Measurements from ENCODE around the gene TECTB.

TECTB gene

GRCh38 chr10:112260831-112261230 lies 22.4 kb upstream of the TECTB start:
- H3K4me2 ChIP-seq, result no peak overlapping the region
- no peaks in the 10 kb centered on the region for H3K27me3 ChIP-seq (ENCODE audit: insufficient read depth, low read depth)
- no peak overlapping the region for H3K4me3 ChIP-seq (IDR thresholded peaks at IDR 0.05; ENCODE audit: insufficient read depth, low read depth, low read length)
- TF ChIP-seq CTCF (conservative IDR thresholded peaks at IDR 0.05; ENCODE audit: low read depth, low read length), result no peak
- H3K4me1 ChIP-seq (ENCODE audit: low read depth, poor library complexity, severe bottlenecking), result no peaks in the 10 kb centered on the region
- H3K36me3 ChIP-seq (ENCODE audit: insufficient read depth), result no peaks in the 10 kb centered on the region
- no peaks in the 10 kb centered on the region for H3K79me2 ChIP-seq (ENCODE audit: insufficient read depth, low read depth)
- H4K20me1 ChIP-seq (ENCODE audit: insufficient read depth), result no peaks in the 10 kb centered on the region
- no peak overlapping the region for H3K9ac ChIP-seq
- no peak overlapping the region for H2AFZ ChIP-seq (ENCODE audit: low read depth)
- no peak overlapping the region for H3K27ac ChIP-seq

GRCh38 chr10:112261281-112261822 lies 21.8 kb upstream of the TECTB start:
- H3K27ac ChIP-seq, result no peak overlapping the region
- no peaks in the 10 kb centered on the region for H3K79me2 ChIP-seq (ENCODE audit: insufficient read depth, low read depth)
- no peak overlapping the region for H3K9ac ChIP-seq

GRCh38 chr10:112262546-112262945 lies 20.7 kb upstream of the TECTB start:
- no peaks in the 10 kb centered on the region for H3K27me3 ChIP-seq (ENCODE audit: insufficient read depth, low read depth)
- no peak overlapping the region for H3K4me2 ChIP-seq
- no peaks in the 10 kb centered on the region for H3K4me1 ChIP-seq (ENCODE audit: low read depth, poor library complexity, severe bottlenecking)
- no peak overlapping the region for H3K9ac ChIP-seq
- H3K27ac ChIP-seq, result no peak overlapping the region
- TF ChIP-seq CTCF (conservative IDR thresholded peaks at IDR 0.05; ENCODE audit: low read depth, low read length), result no peak
- no peaks in the 10 kb centered on the region for H3K36me3 ChIP-seq (ENCODE audit: insufficient read depth)
- H2AFZ ChIP-seq (ENCODE audit: low read depth), result no peak overlapping the region
- no peaks in the 10 kb centered on the region for H4K20me1 ChIP-seq (ENCODE audit: insufficient read depth)
- H3K79me2 ChIP-seq (ENCODE audit: insufficient read depth, low read depth), result no peaks in the 10 kb centered on the region
- H3K4me3 ChIP-seq (IDR thresholded peaks at IDR 0.05; ENCODE audit: insufficient read depth, low read depth, low read length), result no peak overlapping the region

More at GRCh38 chr10:112261281-112261822, 21.8 kb upstream of the TECTB start:
- Histone ChIP-seq H3K36me3 (ENCODE audit: insufficient read depth) (no peaks in the 10 kb centered on the region), H2AFZ (ENCODE audit: low read depth) (no peak overlapping the region), H4K20me1 (ENCODE audit: insufficient read depth) (no peaks in the 10 kb centered on the region), H3K4me2 (no peak overlapping the region), H3K4me3 (IDR thresholded peaks at IDR 0.05; ENCODE audit: insufficient read depth, low read depth, low read length) (no peak overlapping the region), H3K27me3 (ENCODE audit: insufficient read depth, low read depth) (no peaks in the 10 kb centered on the region), H3K4me1 (ENCODE audit: low read depth, poor library complexity, severe bottlenecking) (no peaks in the 10 kb centered on the region)
- no peak for TF ChIP-seq CTCF (conservative IDR thresholded peaks at IDR 0.05; ENCODE audit: low read depth, low read length)

GRCh38 chr10:112265745-112266144 lies 17.5 kb upstream of the TECTB start:
- Histone ChIP-seq H3K4me1 (ENCODE audit: low read depth, poor library complexity, severe bottlenecking) (no peaks in the 10 kb centered on the region), H4K20me1 (ENCODE audit: insufficient read depth) (no peaks in the 10 kb centered on the region), H2AFZ (ENCODE audit: low read depth) (no peak overlapping the region), H3K36me3 (ENCODE audit: insufficient read depth) (no peaks in the 10 kb centered on the region), H3K4me3 (IDR thresholded peaks at IDR 0.05; ENCODE audit: insufficient read depth, low read depth, low read length) (no peak overlapping the region), H3K79me2 (ENCODE audit: insufficient read depth, low read depth) (no peaks in the 10 kb centered on the region), H3K27ac (no peak overlapping the region), H3K27me3 (ENCODE audit: insufficient read depth, low read depth) (no peaks in the 10 kb centered on the region), H3K9ac (no peak overlapping the region), H3K4me2 (no peak overlapping the region)
- no peak for TF ChIP-seq CTCF (conservative IDR thresholded peaks at IDR 0.05; ENCODE audit: low read depth, low read length)
